ENCODE data around the gene ROGDI. TPM values are rescaled to one million over a fixed set of nuclear protein-coding genes. Genes with fewer than 3 reads are reported as not detected.

Gene ROGDI
- total and polyA plus RNA-seq, 2 of the 13 experiments (the other 11 are each of a cell fraction or from before 2014, with no cell fraction given) = 19.2 to 42.1 TPM

DNA sequence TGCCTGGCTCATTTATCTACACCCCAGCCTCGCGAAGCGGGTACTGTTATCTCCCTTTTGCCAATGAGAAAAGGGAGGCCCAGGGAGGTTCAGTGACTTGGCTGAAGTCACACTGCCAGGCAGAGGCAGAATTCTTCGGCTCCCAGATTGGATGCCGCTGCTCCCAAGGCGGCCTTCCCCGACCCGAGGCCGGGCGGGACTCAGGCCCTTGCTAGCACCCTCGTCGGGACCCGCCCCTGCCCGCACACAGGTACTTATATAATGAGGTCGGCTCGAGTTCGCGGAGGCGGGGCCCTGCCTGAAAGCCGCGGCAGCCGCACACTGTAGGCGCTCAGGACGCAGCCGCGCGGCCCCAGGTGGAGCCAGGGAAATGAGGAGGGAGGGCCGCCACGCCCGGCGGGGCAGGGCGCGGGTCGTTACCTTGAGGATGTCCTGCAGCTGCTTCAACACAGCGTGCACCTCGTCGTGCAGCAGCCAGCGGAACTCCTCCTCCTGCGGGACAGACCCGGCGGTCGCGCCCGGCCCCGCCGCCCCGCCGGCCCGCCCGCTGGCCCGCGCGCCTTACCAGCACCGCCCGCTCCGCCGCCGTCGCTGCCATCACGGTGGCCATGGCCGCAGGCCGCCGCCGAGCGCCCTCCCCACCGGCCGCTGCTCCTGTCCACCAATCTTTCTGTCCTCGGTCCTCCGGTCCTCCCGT lies at the start of gene ROGDI (continued):
- no peak for TF ChIP-seq ZSCAN20 (CRISPR knock-in tag; IDR thresholded peaks at IDR 0.05; ENCODE audit: borderline replicate concordance)
- no peak for TF ChIP-seq SMYD3 (CRISPR knock-in tag; IDR thresholded peaks at IDR 0.05)
- TF ChIP-seq ZBTB20 (CRISPR knock-in tag; IDR thresholded peaks at IDR 0.05; ENCODE audit: borderline replicate concordance, low read depth) = no peak
- TF ChIP-seq ZNF234 (CRISPR knock-in tag; conservative IDR thresholded peaks at IDR 0.05) = no peak
- 0 out of 2 replicates have a peak, but pooled peaks have one; percentile 9 for TF ChIP-seq ZNF430 (CRISPR knock-in tag; IDR thresholded peaks at IDR 0.05)
- no peak for TF ChIP-seq ZNF17 (CRISPR knock-in tag; IDR thresholded peaks at IDR 0.05)
- peak; percentile 78 for TF ChIP-seq DRAP1 (CRISPR knock-in tag; IDR thresholded peaks at IDR 0.05)
- TF ChIP-seq, protein P1, sequence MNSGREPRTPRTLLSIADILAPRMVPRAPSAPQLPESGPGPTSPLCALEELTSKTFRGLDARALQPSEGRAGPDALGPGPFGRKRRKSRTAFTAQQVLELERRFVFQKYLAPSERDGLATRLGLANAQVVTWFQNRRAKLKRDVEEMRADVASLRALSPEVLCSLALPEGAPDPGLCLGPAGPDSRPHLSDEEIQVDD (CRISPR knock-in tag; IDR thresholded peaks at IDR 0.05; ENCODE audit: borderline replicate concordance) = no peak
- TF ChIP-seq ZNF607 (CRISPR knock-in tag; IDR thresholded peaks at IDR 0.05; ENCODE audit: borderline replicate concordance) = 0 out of 2 replicates have a peak, but pooled peaks have one; percentile 68
- TF ChIP-seq, protein P2, sequence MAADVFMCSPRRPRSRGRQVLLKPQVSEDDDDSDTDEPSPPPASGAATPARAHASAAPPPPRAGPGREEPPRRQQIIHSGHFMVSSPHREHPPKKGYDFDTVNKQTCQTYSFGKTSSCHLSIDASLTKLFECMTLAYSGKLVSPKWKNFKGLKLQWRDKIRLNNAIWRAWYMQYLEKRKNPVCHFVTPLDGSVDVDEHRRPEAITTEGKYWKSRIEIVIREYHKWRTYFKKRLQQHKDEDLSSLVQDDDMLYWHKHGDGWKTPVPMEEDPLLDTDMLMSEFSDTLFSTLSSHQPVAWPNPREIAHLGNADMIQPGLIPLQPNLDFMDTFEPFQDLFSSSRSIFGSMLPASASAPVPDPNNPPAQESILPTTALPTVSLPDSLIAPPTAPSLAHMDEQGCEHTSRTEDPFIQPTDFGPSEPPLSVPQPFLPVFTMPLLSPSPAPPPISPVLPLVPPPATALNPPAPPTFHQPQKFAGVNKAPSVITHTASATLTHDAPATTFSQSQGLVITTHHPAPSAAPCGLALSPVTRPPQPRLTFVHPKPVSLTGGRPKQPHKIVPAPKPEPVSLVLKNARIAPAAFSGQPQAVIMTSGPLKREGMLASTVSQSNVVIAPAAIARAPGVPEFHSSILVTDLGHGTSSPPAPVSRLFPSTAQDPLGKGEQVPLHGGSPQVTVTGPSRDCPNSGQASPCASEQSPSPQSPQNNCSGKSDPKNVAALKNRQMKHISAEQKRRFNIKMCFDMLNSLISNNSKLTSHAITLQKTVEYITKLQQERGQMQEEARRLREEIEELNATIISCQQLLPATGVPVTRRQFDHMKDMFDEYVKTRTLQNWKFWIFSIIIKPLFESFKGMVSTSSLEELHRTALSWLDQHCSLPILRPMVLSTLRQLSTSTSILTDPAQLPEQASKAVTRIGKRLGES (CRISPR knock-in tag; IDR thresholded peaks at IDR 0.05; ENCODE audit: borderline replicate concordance) = no peak
- TF ChIP-seq HNRNPL (IDR thresholded peaks at IDR 0.05; ENCODE audit: low read depth, low read length) = no peak
- TF ChIP-seq KDM5A (IDR thresholded peaks at IDR 0.05; ENCODE audit: borderline replicate concordance, low read length) = no peak
- no peak for TF ChIP-seq ZZZ3 (CRISPR knock-in tag; IDR thresholded peaks at IDR 0.05; ENCODE audit: borderline replicate concordance)
- 0 out of 2 replicates have a peak, but pooled peaks have one; percentile 15 for TF ChIP-seq ZSCAN25 (CRISPR knock-in tag; IDR thresholded peaks at IDR 0.05)
- 0 out of 2 replicates have a peak, but pooled peaks have one; percentile 43 for TF ChIP-seq ZMAT3 (CRISPR knock-in tag; conservative IDR thresholded peaks at IDR 0.05)
- TF ChIP-seq ZNF256 (CRISPR knock-in tag; conservative IDR thresholded peaks at IDR 0.05) = no peak
- no peak for TF ChIP-seq E2F5 (CRISPR knock-in tag; conservative IDR thresholded peaks at IDR 0.05)
- TF ChIP-seq POGZ (CRISPR knock-in tag; IDR thresholded peaks at IDR 0.05) = no peak
- TF ChIP-seq POLR2G (IDR thresholded peaks at IDR 0.05; ENCODE audit: low read depth, low read length) = peak; percentile 67
- TF ChIP-seq, protein P3, sequence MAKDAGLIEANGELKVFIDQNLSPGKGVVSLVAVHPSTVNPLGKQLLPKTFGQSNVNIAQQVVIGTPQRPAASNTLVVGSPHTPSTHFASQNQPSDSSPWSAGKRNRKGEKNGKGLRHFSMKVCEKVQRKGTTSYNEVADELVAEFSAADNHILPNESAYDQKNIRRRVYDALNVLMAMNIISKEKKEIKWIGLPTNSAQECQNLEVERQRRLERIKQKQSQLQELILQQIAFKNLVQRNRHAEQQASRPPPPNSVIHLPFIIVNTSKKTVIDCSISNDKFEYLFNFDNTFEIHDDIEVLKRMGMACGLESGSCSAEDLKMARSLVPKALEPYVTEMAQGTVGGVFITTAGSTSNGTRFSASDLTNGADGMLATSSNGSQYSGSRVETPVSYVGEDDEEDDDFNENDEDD (CRISPR knock-in tag; IDR thresholded peaks at IDR 0.05; ENCODE audit: borderline replicate concordance) = peak; percentile 71
- TF ChIP-seq ZNF660 (CRISPR knock-in tag; IDR thresholded peaks at IDR 0.05; ENCODE audit: borderline replicate concordance, low read depth) = no peak
- peak; percentile 40 for TF ChIP-seq TEAD3 (CRISPR knock-in tag; optimal IDR thresholded peaks at IDR 0.05; ENCODE audit: borderline replicate concordance)
- TF ChIP-seq ZNF138 (CRISPR knock-in tag; IDR thresholded peaks at IDR 0.05; ENCODE audit: low read depth) = no peak
